ENCODE measurements around the gene ALPK1. TPM values are rescaled to one million over a fixed set of nuclear protein-coding genes. Genes with fewer than 3 reads are reported as not detected.

Gene ALPK1
- total and polyA plus RNA-seq, 2 of the 4 experiments (the other 2 are of a cell fraction), result 3.3 to 7.9 TPM

DNA sequence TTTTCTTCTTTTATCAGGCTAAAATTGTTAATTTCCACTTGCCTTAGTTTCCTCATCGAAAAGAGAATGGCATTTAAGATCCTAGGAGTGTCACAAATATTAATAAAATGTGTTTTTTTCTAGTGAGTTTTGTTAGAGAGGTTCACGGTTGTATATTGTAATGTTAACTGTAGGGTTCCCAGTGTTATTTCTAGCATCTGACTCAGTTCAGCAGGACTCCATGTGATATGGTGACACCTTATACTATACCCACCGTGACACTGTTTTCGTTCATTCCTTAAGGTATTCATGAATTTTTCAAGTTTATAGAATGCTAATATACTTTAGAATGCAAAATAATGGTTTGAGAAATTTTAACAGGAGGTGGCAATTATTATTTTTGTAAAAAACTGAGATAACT, 128.7 kb downstream of the ALPK1 start:
- no peaks in the 10 kb centered on the region for H3K27me3 ChIP-seq (ENCODE audit: control insufficient read depth, insufficient read depth, low read length)
- no peak for ATAC-seq (ENCODE audit: low read depth)
- H3K4ac ChIP-seq (ENCODE audit: low read depth, low read length), result no peak overlapping the region
- H3K9me3 ChIP-seq (ENCODE audit: control insufficient read depth, insufficient read depth, low read length), result no peaks in the 10 kb centered on the region
- H3K9ac ChIP-seq (ENCODE audit: low read depth, low read length), result no peak overlapping the region
- no peak overlapping the region for H2BK20ac ChIP-seq (ENCODE audit: low read depth, low read length)
- H2AK5ac ChIP-seq (ENCODE audit: low read depth, low read length), result no peak overlapping the region
- H4K91ac ChIP-seq (ENCODE audit: insufficient read depth, low read depth, low read length), result no peak overlapping the region
- no peak overlapping the region for H2BK5ac ChIP-seq (ENCODE audit: low read depth, low read length, poor library complexity, severe bottlenecking)
- DNase-seq, result no peak
- no peak overlapping the region for H3K18ac ChIP-seq (ENCODE audit: low read depth, low read length)
- H3K4me3 ChIP-seq (ENCODE audit: insufficient read depth, low read depth, low read length), result no peak overlapping the region
- H3K23ac ChIP-seq (ENCODE audit: low read depth, low read length), result no peak overlapping the region
- TF ChIP-seq MAFK (IDR thresholded peaks at IDR 0.05; ENCODE audit: low read depth, low read length) (no peak), MAZ (IDR thresholded peaks at IDR 0.05; ENCODE audit: borderline replicate concordance, low read depth, low read length) (no peak), FOS (IDR thresholded peaks at IDR 0.05; ENCODE audit: low read depth, low read length) (no peak), MXI1 (IDR thresholded peaks at IDR 0.05; ENCODE audit: borderline replicate concordance, low read depth, low read length) (no peak), NFE2L2 (IDR thresholded peaks at IDR 0.05; ENCODE audit: low read depth, low read length) (no peak), BHLHE40 (IDR thresholded peaks at IDR 0.05; ENCODE audit: low read depth, low read length) (no peak), CEBPB (IDR thresholded peaks at IDR 0.05; ENCODE audit: low read depth, low read length) (no peak), CHD1 (IDR thresholded peaks at IDR 0.05; ENCODE audit: low read depth, low read length) (no peak), POLR2A (IDR thresholded peaks at IDR 0.05; ENCODE audit: low read depth, low read length) (no peak), RFX5 (IDR thresholded peaks at IDR 0.05; ENCODE audit: low read depth, low read length) (no peak), RCOR1 (IDR thresholded peaks at IDR 0.05; ENCODE audit: insufficient replicate concordance, low read length) (no peak), RAD21 (IDR thresholded peaks at IDR 0.05; ENCODE audit: low read length) (no peak), SMC3 (IDR thresholded peaks at IDR 0.05; ENCODE audit: low read depth, low read length) (no peak)
- TF ChIP-seq, protein P1, sequence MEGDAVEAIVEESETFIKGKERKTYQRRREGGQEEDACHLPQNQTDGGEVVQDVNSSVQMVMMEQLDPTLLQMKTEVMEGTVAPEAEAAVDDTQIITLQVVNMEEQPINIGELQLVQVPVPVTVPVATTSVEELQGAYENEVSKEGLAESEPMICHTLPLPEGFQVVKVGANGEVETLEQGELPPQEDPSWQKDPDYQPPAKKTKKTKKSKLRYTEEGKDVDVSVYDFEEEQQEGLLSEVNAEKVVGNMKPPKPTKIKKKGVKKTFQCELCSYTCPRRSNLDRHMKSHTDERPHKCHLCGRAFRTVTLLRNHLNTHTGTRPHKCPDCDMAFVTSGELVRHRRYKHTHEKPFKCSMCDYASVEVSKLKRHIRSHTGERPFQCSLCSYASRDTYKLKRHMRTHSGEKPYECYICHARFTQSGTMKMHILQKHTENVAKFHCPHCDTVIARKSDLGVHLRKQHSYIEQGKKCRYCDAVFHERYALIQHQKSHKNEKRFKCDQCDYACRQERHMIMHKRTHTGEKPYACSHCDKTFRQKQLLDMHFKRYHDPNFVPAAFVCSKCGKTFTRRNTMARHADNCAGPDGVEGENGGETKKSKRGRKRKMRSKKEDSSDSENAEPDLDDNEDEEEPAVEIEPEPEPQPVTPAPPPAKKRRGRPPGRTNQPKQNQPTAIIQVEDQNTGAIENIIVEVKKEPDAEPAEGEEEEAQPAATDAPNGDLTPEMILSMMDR (conservative IDR thresholded peaks at IDR 0.05; ENCODE audit: low read depth, low read length), result no peak
- TF ChIP-seq, protein P2, sequence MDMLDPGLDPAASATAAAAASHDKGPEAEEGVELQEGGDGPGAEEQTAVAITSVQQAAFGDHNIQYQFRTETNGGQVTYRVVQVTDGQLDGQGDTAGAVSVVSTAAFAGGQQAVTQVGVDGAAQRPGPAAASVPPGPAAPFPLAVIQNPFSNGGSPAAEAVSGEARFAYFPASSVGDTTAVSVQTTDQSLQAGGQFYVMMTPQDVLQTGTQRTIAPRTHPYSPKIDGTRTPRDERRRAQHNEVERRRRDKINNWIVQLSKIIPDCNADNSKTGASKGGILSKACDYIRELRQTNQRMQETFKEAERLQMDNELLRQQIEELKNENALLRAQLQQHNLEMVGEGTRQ (IDR thresholded peaks at IDR 0.05; ENCODE audit: low read depth, low read length), result no peak
- TF ChIP-seq, protein P3, sequence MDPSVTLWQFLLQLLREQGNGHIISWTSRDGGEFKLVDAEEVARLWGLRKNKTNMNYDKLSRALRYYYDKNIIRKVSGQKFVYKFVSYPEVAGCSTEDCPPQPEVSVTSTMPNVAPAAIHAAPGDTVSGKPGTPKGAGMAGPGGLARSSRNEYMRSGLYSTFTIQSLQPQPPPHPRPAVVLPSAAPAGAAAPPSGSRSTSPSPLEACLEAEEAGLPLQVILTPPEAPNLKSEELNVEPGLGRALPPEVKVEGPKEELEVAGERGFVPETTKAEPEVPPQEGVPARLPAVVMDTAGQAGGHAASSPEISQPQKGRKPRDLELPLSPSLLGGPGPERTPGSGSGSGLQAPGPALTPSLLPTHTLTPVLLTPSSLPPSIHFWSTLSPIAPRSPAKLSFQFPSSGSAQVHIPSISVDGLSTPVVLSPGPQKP (IDR thresholded peaks at IDR 0.05; ENCODE audit: borderline replicate concordance, low read depth, low read length), result no peak
- H4K5ac ChIP-seq (ENCODE audit: low read depth, low read length), result no peak overlapping the region
- in situ Hi-C loops (cut with MboI; ENCODE audit: low sequenced_read_pairs) (no loop called here), dilution Hi-C loops (cut with HindIII; ENCODE audit: low sequenced_read_pairs, unreplicated experiment) (no loop called here), intact Hi-C loops (cut with micrococcal nuclease) (no loop called here)
- POLR2A ChIA-PET (ENCODE audit: unreplicated experiment), result no interaction called here
- no peaks in the 10 kb centered on the region for H3K79me1 ChIP-seq (ENCODE audit: low read depth in 1 of 2, low read length in 2 of 2)
- H3K14ac ChIP-seq (replicated peaks; ENCODE audit: low read depth, low read length), result no peak overlapping the region
- WGBS, 2 experiments (ENCODE audit: extremely low coverage in 2 of 2, insufficient read length in 1 of 2), result no CpG with 5 or more reads among the region's 4 CpGs
- H3K36me3 ChIP-seq (ENCODE audit: control insufficient read depth, insufficient read depth, low read length), result peaks cover 2% of the 10 kb centered on the region
- no peaks in the 10 kb centered on the region; the same call in 1 of the 2 replicates for H3K4me1 ChIP-seq (ENCODE audit: control insufficient read depth, insufficient read depth, low read length)
- no peak overlapping the region for H3K4me2 ChIP-seq (ENCODE audit: low read depth, low read length)
- H3K9me1 ChIP-seq (ENCODE audit: insufficient read depth, low read length), result no peaks in the 10 kb centered on the region
- no peak overlapping the region for H4K8ac ChIP-seq (ENCODE audit: low read depth in 2 of 2, low read length in 2 of 2)
- CTCF ChIA-PET, result interaction anchor here (0.6 kb wide), 1 partner anchor 22 kb away, joined by 4 read pairs; no protein-coding TSS in a partner anchor
- no peak overlapping the region for H3K56ac ChIP-seq (ENCODE audit: extremely low read depth, insufficient read depth, low read length)
- no TSS peak for BruUV-seq (replicated peaks)
- H2BK120ac ChIP-seq (ENCODE audit: low read depth, low read length), result no peak overlapping the region
- H2AFZ ChIP-seq (replicated peaks; ENCODE audit: low read length, poor library complexity), result no peak overlapping the region
- no peak overlapping the region for H3K27ac ChIP-seq (ENCODE audit: insufficient read depth, low read length)
- H2AK9ac ChIP-seq (replicated peaks; ENCODE audit: low read depth, low read length, poor library complexity), result no peak overlapping the region
- no peaks in the 10 kb centered on the region for H4K20me1 ChIP-seq (ENCODE audit: insufficient read depth, low read length)
- H2BK15ac ChIP-seq (ENCODE audit: low read depth, low read length), result no peak overlapping the region
